SH-SY5Y (cell line): ENCODE data around the gene MEIKIN.

Source experiments
- GATA2 ChIP-seq: IDR thresholded peaks from 2 replicates; pipeline ENCODE4 v1.6.1; 2011; ENCODE audit warnings: mild to moderate bottlenecking, low read depth, low read length
- GATA3 ChIP-seq: IDR thresholded peaks from 2 replicates; pipeline ENCODE4 v1.6.1; 2011; ENCODE audit warnings: low read depth, mild to moderate bottlenecking, low read length, moderate library complexity

Gene MEIKIN

GRCh38 chr5:131760793-131761192 is 184.7 kb downstream of the MEIKIN start:
- TF ChIP-seq GATA3 = no peak
- no peak for TF ChIP-seq GATA2

GRCh38 chr5:131759704-131760103 is 185.8 kb downstream of the MEIKIN start:
- TF ChIP-seq GATA3 = no peak
- no peak for TF ChIP-seq GATA2

GRCh38 chr5:131758520-131758900 is 187.0 kb downstream of the MEIKIN start:
- no peak for TF ChIP-seq GATA3
- TF ChIP-seq GATA2 = no peak

- TF ChIP-seq GATA2 (no peak), GATA3 (no peak)
Measured at GRCh38 chr5:131757830-131758519, 187.5 kb downstream of the MEIKIN start.
